Stimulated activated CD8-positive, alpha-beta memory T cell treated with anti-CD3 and anti-CD28 coated beads, Interleukin-4, amount 100 ng/mL, for 1 hour (primary cell): Measurements from ENCODE around the gene SORD.
"Not testable (repeated sequence)": the region's sequence is repeated elsewhere in the genome, so short reads cannot be mapped to it uniquely, and the experiment has no call there.

Source experiments
- DNase-seq, 2 donors: peaks; one replicate each; pipeline ENCODE4 v3.0.0-alpha.2; 2020; ENCODE audit warnings: low read depth in 2 of 2, low spot score in 1 of 2

Gene SORD

GRCh38 chr15:45058690-45059675, 36.0 kb downstream of the SORD start:
- not testable (repeated sequence) for DNase-seq

- not testable (repeated sequence) for DNase-seq
Measured at GRCh38 chr15:45062301-45062700, 39.3 kb downstream of the SORD start.

DNA sequence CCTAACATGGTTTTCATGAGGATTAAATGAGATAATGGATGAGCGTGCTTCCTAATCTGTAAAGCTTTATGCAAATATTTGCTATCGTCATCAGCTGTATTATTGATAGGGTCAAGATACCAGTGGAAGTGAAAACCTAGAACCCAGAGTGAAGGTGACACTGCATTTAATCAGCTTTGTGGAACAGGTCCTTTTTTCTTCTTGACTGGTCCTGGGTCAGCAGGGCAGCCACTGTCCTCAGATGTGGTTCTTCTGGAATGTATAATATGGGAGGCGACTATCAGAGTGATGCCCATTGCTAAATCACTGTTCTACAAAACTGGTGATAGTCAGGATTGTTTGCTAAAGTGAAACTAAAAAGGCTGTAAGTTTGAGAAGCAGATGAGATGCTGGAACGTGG, 41.4 kb downstream of the SORD start:
- DNase-seq, result no peak

DNA sequence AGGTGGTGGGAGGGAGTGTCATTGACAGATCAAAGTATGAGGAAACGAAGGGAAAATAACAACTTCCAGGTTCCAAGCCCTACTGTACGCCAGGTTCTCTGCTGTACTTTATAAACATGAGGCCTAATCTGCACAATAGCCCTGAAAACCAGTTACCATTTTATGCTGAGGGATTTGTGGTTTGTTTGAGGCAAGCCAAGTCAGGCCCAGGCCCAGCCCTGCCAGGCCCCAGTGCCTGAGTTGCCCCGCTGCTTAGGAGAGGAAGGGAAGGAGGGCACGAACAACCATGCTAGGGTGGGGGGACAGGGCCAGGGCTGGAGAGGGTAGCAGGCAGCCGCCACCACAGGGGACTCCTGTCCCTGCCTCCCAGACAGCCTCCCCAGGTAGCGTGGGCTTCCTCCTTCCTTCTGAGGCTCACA, 47.0 kb downstream of the SORD start:
- DNase-seq, result not testable (repeated sequence)

- DNase-seq, result not testable (repeated sequence)
Measured at GRCh38 chr15:45073602-45074001, 50.6 kb downstream of the SORD start.

GRCh38 chr15:45075440-45076320, 52.7 kb downstream of the SORD start:
- not testable (repeated sequence) for DNase-seq

GRCh38 chr15:45077391-45077790, 54.4 kb downstream of the SORD start:
- DNase-seq, result not testable (repeated sequence)

DNA sequence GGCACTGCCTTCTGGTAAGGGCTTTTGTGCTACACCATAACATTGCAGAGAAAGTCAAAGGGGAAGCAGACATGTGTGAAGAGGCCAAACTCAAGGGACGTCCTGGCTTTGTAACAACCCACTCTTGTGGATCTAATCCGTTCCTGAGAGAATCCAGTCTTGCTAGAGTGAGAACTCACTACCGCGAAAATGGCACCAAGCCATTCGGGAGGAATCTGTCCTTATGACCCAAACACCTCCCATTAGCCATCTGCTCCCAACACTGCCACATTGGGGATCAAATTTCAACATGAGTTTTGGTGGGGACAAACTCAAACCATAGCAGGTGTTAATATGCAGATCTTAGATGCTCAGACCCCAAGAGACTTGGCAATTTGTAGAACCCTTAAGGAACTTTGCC, 56.2 kb downstream of the SORD start:
- DNase-seq, result not testable (repeated sequence)

- DNase-seq, result not testable (repeated sequence)
Measured at GRCh38 chr15:45079628-45080246, 56.7 kb downstream of the SORD start.

DNA sequence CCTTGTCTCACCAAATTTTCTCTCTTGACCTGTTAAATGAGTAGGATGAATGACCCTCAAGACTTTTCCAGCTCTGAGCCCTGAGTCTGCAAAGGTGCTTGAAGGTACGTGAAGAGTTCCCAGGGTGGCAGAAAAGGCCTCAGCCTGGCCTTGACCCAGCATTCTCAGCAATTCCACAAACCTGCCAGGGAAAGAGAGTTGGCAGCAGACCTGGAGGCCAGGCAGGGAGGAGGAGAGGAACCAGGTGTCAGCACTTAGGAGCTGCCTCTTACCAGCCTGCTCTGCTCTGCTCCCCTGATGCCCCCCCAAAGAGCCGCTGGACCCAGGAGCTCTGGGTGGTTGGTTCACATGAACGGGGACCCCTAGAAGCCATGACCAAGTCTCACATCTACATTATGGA, 57.6 kb downstream of the SORD start:
- not testable (repeated sequence) for DNase-seq

- DNase-seq, result not testable (repeated sequence)
Measured at GRCh38 chr15:45082412-45082811, 59.4 kb downstream of the SORD start.

GRCh38 chr15:45083223-45083622, 60.2 kb downstream of the SORD start:
- DNase-seq, result no peak

DNA sequence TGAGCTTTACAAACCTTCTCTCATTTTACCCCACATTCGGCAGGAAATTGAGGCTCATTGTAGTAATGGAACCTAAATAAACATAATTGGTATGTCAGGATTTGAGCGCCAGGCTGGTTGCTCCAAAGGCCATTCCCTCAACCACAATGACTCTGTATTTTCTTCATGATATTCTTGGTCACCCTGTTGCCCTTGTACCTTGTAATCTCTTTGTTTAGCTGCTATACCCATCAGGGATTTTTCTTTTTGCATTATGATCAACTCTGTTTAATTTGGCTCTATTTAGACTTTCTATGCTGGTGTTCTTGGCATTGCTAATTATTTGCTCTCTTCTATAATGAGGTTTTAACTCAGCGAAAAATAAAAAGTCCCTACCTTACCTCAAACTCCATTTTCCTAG, 61.2 kb downstream of the SORD start:
- no peak for DNase-seq

GRCh38 chr15:45087513-45087912, 64.5 kb downstream of the SORD start:
- DNase-seq, result no peak

- no peak for DNase-seq
Measured at GRCh38 chr15:45088801-45089711, 66.1 kb downstream of the SORD start.

GRCh38 chr15:45089712-45090373, 66.8 kb downstream of the SORD start:
- DNase-seq, result no peak

GRCh38 chr15:45091161-45091560, 68.2 kb downstream of the SORD start:
- no peak for DNase-seq

DNA sequence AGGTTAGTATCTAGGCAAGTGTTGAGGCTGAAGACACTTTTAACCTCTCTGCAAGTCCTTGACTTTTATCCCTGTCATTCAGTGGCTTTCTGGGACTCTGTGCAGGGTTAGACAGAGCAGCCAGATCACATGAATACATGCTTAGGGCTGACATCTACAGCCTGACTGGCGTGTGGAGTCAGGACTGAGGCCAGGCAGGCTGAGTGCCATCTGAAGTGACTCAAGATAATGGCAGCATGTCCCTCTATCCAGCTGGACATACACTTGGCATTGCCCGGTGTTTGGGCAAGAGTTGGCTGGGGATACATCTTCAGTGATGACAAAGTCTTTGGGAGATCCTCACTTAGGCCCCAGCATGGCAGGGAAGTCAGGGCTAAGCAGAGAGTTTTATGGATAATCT, 68.6 kb downstream of the SORD start:
- DNase-seq, result no peak

GRCh38 chr15:45093013-45093412, 70.0 kb downstream of the SORD start:
- DNase-seq, result no peak
